H1 (cell line): Measurements from ENCODE around the gene ATP1B3.

Experiments
- CEBPB ChIP-seq: IDR thresholded peaks from 2 replicates; pipeline ENCODE4 v1.6.1; 2012; ENCODE audit warnings: low read depth, low read length
- CTCF ChIP-seq, 3 experiments: IDR thresholded peaks; 1 replicate in 2 of 3; 2 replicates in 1 of 3; pipeline versions ENCODE4 v1.5.1 to v1.6.1; 2011; ENCODE audit warnings: low read length in 3 of 3, mild to moderate bottlenecking in 3 of 3, inconsistent platforms in 2 of 3, low read depth in 1 of 3, moderate library complexity in 1 of 3; ENCODE audit not compliant: insufficient read depth in 1 of 3; ENCODE audit errors: control extremely low read depth in 1 of 3
- EP300 ChIP-seq, 2 experiments: IDR thresholded peaks; 1 replicate in 1 of 2; 2 replicates in 1 of 2; pipeline ENCODE4 v1.6.1; 2011 to 2012; ENCODE audit warnings: low read depth in 2 of 2, low read length in 2 of 2, mild to moderate bottlenecking in 2 of 2, borderline replicate concordance in 1 of 2, inconsistent platforms in 1 of 2, moderate library complexity in 1 of 2
- EZH2 ChIP-seq: fragments of 200-600 bp; sonication (generic); IDR thresholded peaks from 2 replicates; pipeline ENCODE4 v1.7.1; 2012; ENCODE audit warnings: low read depth, mild to moderate bottlenecking, moderate library complexity, low read length, inconsistent platforms; ENCODE audit not compliant: severe bottlenecking
- GTF2F1 ChIP-seq: IDR thresholded peaks from 2 replicates; pipeline ENCODE4 v1.6.1; 2012; ENCODE audit warnings: low read depth, low read length, improper control_type of control experiment, borderline replicate concordance
- SIN3A ChIP-seq, 2 experiments: IDR thresholded peaks in 1 of 2; conservative IDR thresholded peaks in 1 of 2; 2 replicates each; pipeline ENCODE4 v1.6.1; 2011 to 2012; ENCODE audit warnings: low read length in 2 of 2, improper control_type of control experiment in 1 of 2, low read depth in 1 of 2, mild to moderate bottlenecking in 1 of 2
- SIX5 ChIP-seq: IDR thresholded peaks from 2 replicates; pipeline ENCODE4 v1.6.1; 2011; ENCODE audit warnings: mild to moderate bottlenecking, low read depth, low read length

GRCh38 chr3:141901914-141902313, 25.5 kb downstream of the ATP1B3 start:
- TF ChIP-seq CTCF (IDR thresholded peaks at IDR 0.05; ENCODE audit: control extremely low read depth in 1 of 3, insufficient read depth in 1 of 3, low read depth in 1 of 3, low read length in 3 of 3) (no peak), GTF2F1 (no peak), SIN3A (conservative IDR thresholded peaks at IDR 0.05 in 1 of 2, IDR thresholded peaks at IDR 0.05 in 1 of 2; ENCODE audit: low read depth in 1 of 2, low read length in 2 of 2) (no peak), EP300 (IDR thresholded peaks at IDR 0.05; ENCODE audit: borderline replicate concordance in 1 of 2, low read depth in 2 of 2, low read length in 2 of 2) (no peak), SIX5 (no peak), EZH2 (no peak), CEBPB (no peak)
